Measurements from ENCODE around the gene DNAH11.
"Not testable (repeated sequence)": the region's sequence is repeated elsewhere in the genome, so short reads cannot be mapped to it uniquely, and the experiment has no call there.

The DNAH11 gene

DNA sequence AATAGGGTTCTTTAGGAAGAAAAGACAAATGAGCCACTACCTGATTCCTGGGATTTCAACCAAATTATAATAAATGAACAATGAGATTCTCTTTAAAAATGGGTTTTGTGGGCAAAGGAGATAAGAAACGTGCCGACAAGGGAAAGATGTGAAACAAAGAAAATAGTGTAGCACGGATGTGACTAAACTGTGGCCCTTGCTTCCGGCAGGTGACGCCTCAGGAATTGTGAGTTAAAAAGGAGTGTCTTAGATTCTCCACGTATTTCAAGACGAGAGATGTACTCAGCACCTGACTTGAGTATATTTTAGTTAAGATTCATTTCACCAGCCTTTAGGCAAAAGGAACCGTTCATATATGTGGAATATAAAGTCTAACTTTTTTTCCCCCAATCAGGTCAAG lies 75.9 kb downstream of the DNAH11 start:
- DNase-seq (ENCODE audit: low read depth) = no peak

DNA sequence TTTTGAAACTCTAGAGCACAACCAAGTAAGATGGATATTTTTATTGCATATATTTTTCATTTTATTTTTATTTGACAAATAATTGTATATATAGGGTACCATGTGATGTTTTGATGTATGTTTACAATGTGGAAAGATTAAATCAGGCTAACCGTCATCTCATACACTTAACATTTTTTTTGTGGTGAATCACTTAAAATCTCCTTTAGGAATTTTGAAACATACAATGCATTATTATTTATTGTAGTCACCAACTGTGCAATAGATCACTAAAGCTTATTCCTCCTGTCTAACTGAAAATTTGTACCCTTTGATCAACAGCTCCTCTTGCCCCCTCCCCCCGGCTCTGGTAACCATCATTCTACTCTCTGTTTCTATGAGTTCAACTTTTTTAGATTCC lies 77.2 kb downstream of the DNAH11 start:
- DNase-seq (ENCODE audit: low read depth) = no peak

DNA sequence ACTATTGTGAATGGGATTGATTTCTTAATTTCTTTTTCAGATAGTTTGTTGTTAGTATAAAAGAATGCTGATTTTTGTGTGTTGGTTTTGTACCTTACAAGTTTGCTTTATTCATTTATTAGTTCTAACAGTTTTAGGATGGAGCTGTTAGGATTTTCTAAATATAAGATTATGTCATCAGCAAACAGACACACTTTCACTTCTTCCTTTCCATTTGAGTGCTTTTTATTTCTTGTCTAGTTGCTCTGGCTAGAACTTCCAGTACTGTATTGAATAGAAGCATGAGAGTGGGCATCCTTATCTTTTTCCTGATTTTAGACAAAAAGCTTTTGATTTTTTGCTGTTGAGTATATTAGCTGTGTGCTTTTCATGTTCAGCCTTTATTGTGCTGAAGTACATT lies 81.5 kb downstream of the DNAH11 start:
- no peak for DNase-seq (ENCODE audit: low read depth)

- no peak for DNase-seq (ENCODE audit: low read depth)
These were observed 93.9 kb downstream of the DNAH11 start for GRCh38 chr7:21636694-21637093.

DNA sequence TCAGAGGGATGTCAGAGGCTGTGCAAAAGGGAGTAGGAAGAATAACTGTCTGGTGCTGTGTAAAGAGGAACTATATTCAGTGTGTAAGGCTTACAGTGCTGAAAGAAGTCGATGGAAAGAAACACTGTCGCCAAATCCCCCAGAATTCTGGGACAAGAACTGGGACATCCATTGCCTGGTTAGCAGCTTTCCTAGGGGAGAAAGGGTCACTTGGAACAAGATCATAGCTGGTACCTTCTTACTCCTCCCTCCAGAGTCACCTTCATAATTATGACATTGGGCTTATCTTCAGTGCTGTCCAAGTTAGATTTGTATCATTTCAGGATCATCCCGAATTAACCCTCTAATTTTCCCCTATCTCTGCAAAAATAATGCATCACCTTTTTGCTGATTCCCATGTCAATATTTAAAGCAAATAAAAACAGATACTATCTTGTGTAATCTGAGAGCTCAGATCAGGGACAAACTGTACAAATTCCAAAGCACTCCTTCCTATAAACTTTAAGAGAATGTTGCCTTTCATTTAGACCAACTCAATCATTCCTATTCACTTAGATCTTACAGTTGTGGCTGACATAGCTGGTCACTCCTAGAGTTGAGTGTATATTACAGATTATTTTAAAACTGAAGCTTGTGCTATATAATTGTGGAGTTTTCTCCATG lies 96.5 kb downstream of the DNAH11 start:
- no peak for DNase-seq (ENCODE audit: low read depth)

- no peak for DNase-seq (ENCODE audit: low read depth)
These were observed 97.3 kb downstream of the DNAH11 start for GRCh38 chr7:21640105-21640504.

DNA sequence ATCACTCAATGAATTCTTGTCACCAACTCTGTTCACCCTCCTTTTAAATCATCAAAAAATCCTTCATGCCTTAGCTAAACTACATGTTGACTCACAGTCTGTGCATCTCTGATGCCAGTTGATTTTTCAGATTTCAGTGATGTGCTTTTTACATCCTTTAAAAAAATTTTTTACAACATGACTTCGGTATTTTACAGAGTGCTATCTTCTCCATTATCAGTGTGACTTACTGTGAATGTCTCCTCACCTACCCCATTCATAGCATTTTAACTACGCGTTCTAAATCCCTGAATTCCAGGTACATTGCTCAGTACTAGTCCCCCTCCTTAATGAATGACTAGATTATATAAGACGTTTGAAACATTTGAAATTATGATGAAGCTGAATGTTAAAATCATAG lies 98.7 kb downstream of the DNAH11 start:
- DNase-seq (ENCODE audit: low read depth) = no peak

DNA sequence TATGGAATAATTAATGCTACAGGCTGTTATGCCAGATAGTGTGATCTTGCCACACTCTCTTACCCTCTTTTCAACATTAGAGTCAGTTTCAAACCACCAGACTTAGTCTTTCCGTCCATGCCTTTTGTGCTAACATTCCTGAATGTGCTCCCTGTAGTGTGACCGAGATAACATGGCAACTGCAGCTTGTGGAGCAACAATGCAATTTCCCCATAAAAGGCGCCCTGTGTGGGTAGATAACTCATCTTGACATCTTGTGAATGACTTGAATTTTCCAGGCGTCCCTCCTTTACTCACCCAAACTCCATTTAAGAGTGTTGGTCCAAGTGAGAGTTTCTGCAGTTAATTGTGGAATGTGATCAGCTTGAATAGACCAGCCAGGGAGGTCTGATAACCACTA lies 99.6 kb downstream of the DNAH11 start:
- DNase-seq (ENCODE audit: low read depth) = no peak

DNA sequence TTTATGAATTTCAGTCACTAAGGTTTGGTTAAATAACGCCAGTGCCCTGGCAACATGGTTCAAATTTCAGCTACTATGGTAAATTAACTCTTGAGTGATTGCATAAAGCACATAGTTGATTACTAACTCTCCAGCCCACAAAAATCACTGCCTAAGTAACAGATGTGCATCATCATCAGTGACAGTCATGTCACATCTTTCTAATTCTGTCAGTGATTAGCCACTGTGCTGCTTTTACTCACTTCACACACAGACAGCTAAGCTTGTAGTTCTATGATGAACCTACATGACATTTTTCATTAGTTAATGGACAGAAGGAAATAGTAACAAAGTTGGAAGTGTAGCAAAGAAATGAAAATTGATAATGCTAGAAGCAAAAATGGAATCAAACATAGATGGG lies 108.9 kb downstream of the DNAH11 start:
- no peak for DNase-seq (ENCODE audit: low read depth)

DNA sequence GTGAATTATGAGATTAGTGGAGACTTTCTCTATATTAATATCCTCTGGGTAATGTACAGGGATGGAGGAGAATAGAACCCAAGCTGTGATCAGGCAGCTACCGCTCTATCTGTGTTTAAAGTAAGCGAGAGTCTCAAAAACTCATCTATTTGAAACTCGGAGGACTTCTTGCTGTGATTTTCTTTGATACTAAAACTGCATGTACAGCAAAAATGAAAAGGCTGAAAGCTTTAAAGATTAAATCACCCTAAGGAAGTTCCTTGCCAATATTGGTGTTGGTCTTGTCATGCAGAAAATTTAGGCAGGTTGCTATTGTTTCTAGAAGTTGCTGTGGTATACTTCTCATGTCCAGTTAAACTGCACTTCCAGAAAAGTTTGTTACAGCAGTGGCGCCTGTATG lies 110.8 kb downstream of the DNAH11 start:
- no peak for DNase-seq (ENCODE audit: low read depth)

DNA sequence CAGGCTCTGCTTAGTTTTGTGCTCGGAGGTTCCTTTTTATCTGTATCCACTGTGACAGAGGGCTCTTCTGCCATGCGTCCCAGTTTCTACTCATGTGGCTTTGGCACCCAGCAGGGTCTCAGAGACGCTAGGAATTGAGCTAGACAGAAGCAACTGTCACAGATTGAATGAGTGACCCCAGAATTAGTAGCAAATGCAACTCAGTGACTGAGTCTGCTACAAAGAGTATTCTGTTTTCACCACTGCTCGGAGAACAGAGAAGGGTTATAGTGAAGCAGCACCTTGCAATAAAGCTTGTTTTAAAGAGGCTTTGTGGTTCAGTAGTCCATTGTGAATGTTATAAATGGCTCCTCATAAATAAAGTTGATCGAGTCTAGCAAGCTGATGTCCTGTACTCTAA lies 113.2 kb downstream of the DNAH11 start:
- DNase-seq (ENCODE audit: low read depth) = no peak

- DNase-seq (ENCODE audit: low read depth) = no peak
These were observed 114.0 kb downstream of the DNAH11 start for GRCh38 chr7:21656796-21657195.

DNA sequence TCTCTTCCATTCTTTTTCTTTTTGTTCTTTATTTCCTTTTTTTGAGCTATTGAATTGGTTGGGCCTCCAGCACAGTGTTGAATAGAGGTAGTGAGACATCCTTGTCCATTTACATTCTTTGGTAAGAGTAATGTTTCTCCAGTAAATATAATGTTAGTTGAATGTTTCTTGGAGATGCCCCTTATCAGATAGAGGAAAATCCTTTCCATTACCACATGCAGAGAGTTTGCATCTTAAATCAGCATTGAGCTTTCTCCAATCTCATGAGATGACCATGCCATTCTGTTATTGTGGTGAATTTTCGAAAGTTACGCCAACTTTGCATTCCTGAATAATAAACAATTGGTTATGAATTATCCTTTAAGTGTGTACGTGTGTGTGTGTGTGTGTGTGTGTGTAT lies 127.7 kb downstream of the DNAH11 start:
- DNase-seq (ENCODE audit: low read depth) = no peak

GRCh38 chr7:21671859-21672258 lies 129.0 kb downstream of the DNAH11 start:
- no peak for DNase-seq (ENCODE audit: low read depth)

- no peak for DNase-seq (ENCODE audit: low read depth)
These were observed 132.4 kb downstream of the DNAH11 start for GRCh38 chr7:21675255-21675654.

DNA sequence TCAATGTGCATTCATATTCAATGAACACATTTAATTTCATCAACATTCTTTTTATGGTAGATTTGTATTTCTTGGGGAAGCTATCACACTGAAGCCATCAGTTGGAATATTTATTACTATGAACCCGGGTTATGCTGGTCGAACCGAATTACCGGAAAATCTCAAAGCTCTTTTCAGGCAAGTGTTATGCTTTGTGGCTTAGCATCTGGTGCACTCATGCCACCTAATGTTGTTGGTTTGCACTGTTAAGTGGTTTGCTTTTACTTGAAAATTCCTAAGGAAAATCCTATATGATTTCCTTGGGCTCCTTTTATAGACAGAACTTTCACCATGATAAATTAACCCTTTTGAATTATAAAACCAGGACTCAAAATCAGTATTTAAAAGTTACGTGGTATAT lies 147.9 kb downstream of the DNAH11 start:
- DNase-seq (ENCODE audit: low read depth) = no peak

GRCh38 chr7:21691146-21691545 lies 148.3 kb downstream of the DNAH11 start:
- DNase-seq (ENCODE audit: low read depth) = not testable (repeated sequence)

DNA sequence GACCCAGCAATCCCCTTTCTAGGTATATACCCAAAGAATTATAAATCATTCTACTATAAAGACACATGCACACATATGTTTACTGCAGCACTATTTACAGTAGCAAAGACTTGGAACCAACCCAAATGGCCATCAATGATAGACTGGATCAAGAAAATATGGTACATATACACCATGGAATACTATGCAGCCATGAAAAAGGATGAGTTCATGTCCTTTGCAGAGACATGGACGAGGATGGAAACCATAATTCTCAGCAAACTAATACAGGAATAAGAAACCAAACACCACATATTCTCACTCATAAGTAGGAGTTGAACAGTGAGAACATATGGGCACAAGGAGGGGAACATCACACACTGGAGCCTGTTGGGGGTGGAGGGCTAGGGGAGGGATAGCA lies 157.7 kb downstream of the DNAH11 start:
- not testable (repeated sequence) for DNase-seq (ENCODE audit: low read depth)

DNA sequence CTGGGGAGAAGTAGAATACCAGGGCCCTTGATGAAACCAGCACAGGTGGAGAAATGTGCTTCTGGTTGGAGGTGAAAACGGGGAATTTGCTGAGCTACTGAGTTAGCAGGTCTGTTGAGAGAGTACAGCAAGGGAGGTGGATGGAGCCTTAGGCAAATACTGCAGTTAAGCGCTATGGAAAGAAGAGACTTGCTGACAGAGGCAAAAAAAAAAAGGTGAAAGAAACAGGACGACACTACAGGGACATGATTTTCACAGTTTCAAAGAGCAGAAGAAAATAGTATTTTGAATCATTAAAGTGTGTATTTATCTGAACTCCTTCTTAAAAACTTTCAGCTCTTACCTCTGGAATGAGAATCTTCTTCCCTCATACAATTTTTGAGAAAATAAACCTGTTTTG lies 159.5 kb downstream of the DNAH11 start:
- DNase-seq (ENCODE audit: low read depth) = no peak

DNA sequence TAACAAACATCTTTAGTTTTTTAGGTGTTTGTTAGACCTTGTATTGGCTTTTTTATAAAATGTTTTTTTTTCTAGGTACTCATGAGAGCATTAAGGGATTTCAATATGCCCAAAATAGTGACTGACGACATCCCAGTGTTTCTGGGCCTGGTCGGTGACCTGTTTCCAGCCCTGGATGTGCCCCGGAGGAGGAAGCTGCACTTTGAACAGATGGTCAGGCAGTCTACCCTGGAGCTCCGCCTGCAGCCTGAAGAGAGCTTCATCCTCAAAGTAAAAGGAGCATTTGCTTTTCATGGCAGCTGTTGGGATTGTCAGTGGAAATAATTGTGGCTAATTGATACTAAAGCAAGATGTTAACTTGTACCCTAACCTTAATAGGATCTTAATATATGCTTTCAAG lies 161.5 kb downstream of the DNAH11 start:
- DNase-seq (ENCODE audit: low read depth) = no peak

GRCh38 chr7:21706131-21706530 lies 163.3 kb downstream of the DNAH11 start:
- DNase-seq (ENCODE audit: low read depth) = no peak

GRCh38 chr7:21707566-21707965 lies 164.7 kb downstream of the DNAH11 start:
- no peak for DNase-seq (ENCODE audit: low read depth)

- DNase-seq (ENCODE audit: low read depth) = no peak
These were observed 165.3 kb downstream of the DNAH11 start for GRCh38 chr7:21708096-21708495.

DNA sequence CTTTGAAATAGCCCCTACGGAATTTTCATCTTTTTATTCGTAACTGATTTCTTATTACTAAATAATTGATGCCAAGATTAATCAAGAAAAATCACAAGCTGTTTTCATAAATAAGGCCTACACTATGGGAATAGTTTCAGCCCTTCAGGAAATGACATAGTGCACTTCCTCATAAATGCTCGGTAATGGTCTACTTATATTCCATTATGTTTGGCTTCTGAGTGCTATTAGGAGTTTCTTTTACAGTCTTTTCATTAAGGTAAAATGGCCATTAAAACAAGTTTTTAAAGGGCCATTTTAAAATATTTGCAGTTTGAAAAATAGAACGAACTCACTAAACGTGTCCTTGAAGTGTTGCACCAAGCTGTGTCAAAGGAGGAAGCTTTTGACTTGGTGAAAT lies 174.5 kb downstream of the DNAH11 start:
- DNase-seq (ENCODE audit: low read depth) = no peak

GRCh38 chr7:21718391-21718790 lies 175.6 kb downstream of the DNAH11 start:
- DNase-seq (ENCODE audit: low read depth) = no peak

Data from stimulated activated CD8-positive, alpha-beta memory T cell treated with anti-CD3 and anti-CD28 coated beads, Interleukin-4, amount 100 ng/mL, for 24 hours (primary cell).